Measurements from ENCODE around the gene LTB. TPM values are rescaled to one million over a fixed set of nuclear protein-coding genes. Genes with fewer than 3 reads are reported as not detected.

The LTB gene
- polyA plus RNA-seq, 4 donors, result 4.0 to 19.7 (median 8.0) TPM

DNA sequence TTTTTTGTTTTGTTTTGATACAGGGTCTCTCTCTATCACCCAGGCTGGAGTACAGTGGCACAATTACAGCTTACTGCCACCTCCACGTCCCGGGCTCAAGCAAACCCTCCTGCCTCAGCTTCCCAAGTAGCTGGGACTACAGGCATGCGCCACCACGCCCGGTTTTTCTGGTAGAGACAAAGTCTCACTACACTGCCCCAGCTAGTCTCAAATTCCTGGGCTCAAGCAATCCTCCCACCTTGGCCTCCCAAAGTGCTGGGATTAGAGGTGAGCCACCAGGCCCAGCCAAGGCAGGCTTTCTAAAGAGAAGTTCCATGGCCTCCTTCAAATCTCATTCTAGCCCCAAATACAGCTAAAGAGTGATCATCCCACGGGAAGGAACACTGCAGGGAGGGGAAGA lies 48.2 kb downstream of the LTB start:
- Histone ChIP-seq H3K9me3 (ENCODE audit: control insufficient read depth in 2 of 2, insufficient read depth in 1 of 2, low read depth in 1 of 2, low read length in 1 of 2) (no peaks in the 10 kb centered on the region), H3K27ac (ENCODE audit: low read depth in 1 of 3, low read length in 2 of 3) (no peak overlapping the region), H3K36me3 (ENCODE audit: control insufficient read depth in 3 of 3, insufficient read depth in 2 of 3, low read depth in 1 of 3, low read length in 3 of 3) (peaks cover 49 to 73% (median 54%) of the 10 kb centered on the region in 3 donors), H3K27me3 (ENCODE audit: control insufficient read depth in 3 of 3, insufficient read depth in 3 of 3, low read length in 3 of 3) (no peaks in the 10 kb centered on the region), H3K4me1 (ENCODE audit: control insufficient read depth in 3 of 3, insufficient read depth in 2 of 3, low read depth in 1 of 3, low read length in 2 of 3) (peaks cover 0 to 9% (median 0%) of the 10 kb centered on the region in 3 donors), H3K4me3 (ENCODE audit: low read depth in 1 of 3, low read length in 3 of 3) (no peak overlapping the region)
- WGBS, 3 donors, result 88 to 94% (median 92%) methylated on average over 6 of the region's 6 CpGs
- no peak for FAIRE-seq
- DNase-seq, result no peak

DNA sequence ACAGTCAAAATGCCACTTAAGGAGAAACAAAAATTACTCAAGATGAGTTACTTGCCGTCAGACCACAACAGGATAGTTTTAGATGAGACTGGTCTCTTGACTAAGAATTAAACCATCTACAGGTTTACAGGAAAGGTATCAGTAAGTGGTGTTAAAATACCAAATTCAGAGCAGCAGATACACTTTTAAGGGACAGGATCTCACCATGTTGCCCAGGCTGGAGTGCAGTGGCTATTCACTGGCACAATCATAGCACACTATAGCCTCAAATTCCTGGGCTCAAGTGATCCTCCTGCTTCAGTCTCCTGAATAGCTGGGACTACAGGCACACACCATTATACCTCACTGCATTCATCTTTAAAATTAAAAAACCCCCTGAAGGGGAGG lies 48.8 kb downstream of the LTB start:
- H3K27ac ChIP-seq (ENCODE audit: low read depth in 1 of 3, low read length in 2 of 3), result no peak overlapping the region
- no peak overlapping the region for H3K4me3 ChIP-seq (ENCODE audit: low read depth in 1 of 3, low read length in 3 of 3)
- peaks cover 49 to 72% (median 51%) of the 10 kb centered on the region in 3 donors for H3K36me3 ChIP-seq (ENCODE audit: control insufficient read depth in 3 of 3, insufficient read depth in 2 of 3, low read depth in 1 of 3, low read length in 3 of 3)
- WGBS, 3 donors, result 67 to 74% (median 69%) methylated on average over 1 of the region's 1 CpG
- H3K27me3 ChIP-seq (ENCODE audit: control insufficient read depth in 3 of 3, insufficient read depth in 3 of 3, low read length in 3 of 3), result no peaks in the 10 kb centered on the region
- peaks cover 0 to 7% (median 0%) of the 10 kb centered on the region in 3 donors for H3K4me1 ChIP-seq (ENCODE audit: control insufficient read depth in 3 of 3, insufficient read depth in 2 of 3, low read depth in 1 of 3, low read length in 2 of 3)
- no peak for DNase-seq
- no peak for FAIRE-seq
- no peaks in the 10 kb centered on the region for H3K9me3 ChIP-seq (ENCODE audit: control insufficient read depth in 2 of 2, insufficient read depth in 1 of 2, low read depth in 1 of 2, low read length in 1 of 2)

GRCh38 chr6:31532644-31533454 lies 49.4 kb downstream of the LTB start:
- no peaks in the 10 kb centered on the region for H3K9me3 ChIP-seq (ENCODE audit: control insufficient read depth in 2 of 2, insufficient read depth in 1 of 2, low read depth in 1 of 2, low read length in 1 of 2)
- H3K4me3 ChIP-seq (ENCODE audit: low read depth in 1 of 3, low read length in 3 of 3), result no peak overlapping the region
- peaks cover 49 to 68% (median 50%) of the 10 kb centered on the region in 3 donors for H3K36me3 ChIP-seq (ENCODE audit: control insufficient read depth in 3 of 3, insufficient read depth in 2 of 3, low read depth in 1 of 3, low read length in 3 of 3)
- no peak overlapping the region for H3K27ac ChIP-seq (ENCODE audit: low read depth in 1 of 3, low read length in 2 of 3)
- FAIRE-seq (no peak), DNase-seq (no peak)
- WGBS, 3 donors, result 59 to 62% (median 62%) methylated on average over 9 of the region's 9 CpGs
- peaks cover 0 to 7% (median 0%) of the 10 kb centered on the region in 3 donors for H3K4me1 ChIP-seq (ENCODE audit: control insufficient read depth in 3 of 3, insufficient read depth in 2 of 3, low read depth in 1 of 3, low read length in 2 of 3)
- no peaks in the 10 kb centered on the region for H3K27me3 ChIP-seq (ENCODE audit: control insufficient read depth in 3 of 3, insufficient read depth in 3 of 3, low read length in 3 of 3)

DNA sequence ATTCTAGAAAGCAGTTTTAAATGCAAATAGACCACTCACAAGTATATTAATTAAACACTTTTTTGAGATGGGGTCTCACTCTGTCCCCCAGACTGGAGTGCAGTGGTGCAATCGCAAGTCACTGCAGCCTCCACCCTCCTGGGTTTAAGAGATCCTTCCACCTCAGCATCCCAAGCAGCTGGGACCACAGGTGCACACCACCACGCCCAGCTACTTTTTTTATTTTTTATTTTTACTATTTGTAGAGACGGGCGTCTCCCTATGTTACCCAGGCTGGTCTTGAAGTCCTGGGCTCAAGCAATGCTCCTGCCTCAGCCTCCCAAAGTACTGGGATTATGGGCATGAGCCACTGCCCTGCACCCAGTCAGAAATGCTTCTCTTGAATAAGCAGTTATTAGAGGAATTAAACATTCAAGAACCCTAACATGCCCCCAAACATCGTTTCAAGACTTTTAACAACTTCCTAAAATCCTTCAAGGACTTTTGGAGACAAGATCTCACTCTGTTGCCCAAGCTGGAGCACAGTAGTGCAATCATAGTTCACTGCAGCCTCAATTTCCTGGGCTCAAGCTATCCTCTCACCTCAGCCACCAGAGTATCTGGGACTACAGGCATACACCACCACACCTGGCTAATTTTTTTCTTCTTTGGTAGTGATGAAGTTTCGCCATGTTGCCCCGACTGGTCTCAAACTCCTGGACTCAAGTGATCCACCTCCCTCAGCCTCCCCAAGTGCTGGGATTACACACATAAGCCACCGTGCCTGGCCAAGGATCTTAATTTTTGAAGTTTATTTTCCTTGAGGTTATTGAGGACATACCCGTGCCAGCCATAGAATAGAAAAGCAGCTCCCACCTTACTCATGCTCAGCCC lies 50.2 kb downstream of the LTB start:
- no peak for FAIRE-seq
- WGBS, 3 donors, result 60 to 66% (median 62%) methylated on average over 9 of the region's 9 CpGs
- Histone ChIP-seq H3K4me1 (ENCODE audit: control insufficient read depth in 3 of 3, insufficient read depth in 2 of 3, low read depth in 1 of 3, low read length in 2 of 3) (peaks cover 0 to 7% (median 0%) of the 10 kb centered on the region in 3 donors), H3K27ac (ENCODE audit: low read depth in 1 of 3, low read length in 2 of 3) (no peak overlapping the region), H3K36me3 (ENCODE audit: control insufficient read depth in 3 of 3, insufficient read depth in 2 of 3, low read depth in 1 of 3, low read length in 3 of 3) (peaks cover 49 to 62% (median 50%) of the 10 kb centered on the region in 3 donors), H3K27me3 (ENCODE audit: control insufficient read depth in 3 of 3, insufficient read depth in 3 of 3, low read length in 3 of 3) (no peaks in the 10 kb centered on the region), H3K9me3 (ENCODE audit: control insufficient read depth in 2 of 2, insufficient read depth in 1 of 2, low read depth in 1 of 2, low read length in 1 of 2) (no peaks in the 10 kb centered on the region), H3K4me3 (ENCODE audit: low read depth in 1 of 3, low read length in 3 of 3) (no peak overlapping the region)
- no peak for DNase-seq

DNA sequence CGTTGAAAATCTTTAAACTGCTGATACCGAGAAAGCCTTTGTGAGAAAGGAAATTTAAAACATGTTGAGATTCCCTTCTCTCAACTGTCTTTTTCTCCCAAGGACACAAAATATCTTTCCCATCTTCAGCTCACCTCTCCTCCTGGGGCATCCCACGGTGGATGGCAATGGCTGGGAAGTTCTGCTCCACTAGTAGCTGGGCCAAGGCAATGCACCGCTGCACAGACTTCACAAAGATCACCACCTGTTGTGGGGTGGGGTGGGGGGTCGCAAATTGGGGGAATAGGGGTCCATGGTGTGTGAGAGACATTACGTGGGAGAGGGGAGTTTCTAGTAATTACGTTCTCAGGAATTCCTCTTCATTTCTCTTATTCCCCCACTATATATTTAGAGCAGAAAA lies 51.1 kb downstream of the LTB start:
- FAIRE-seq, result no peak
- Histone ChIP-seq H3K4me1 (ENCODE audit: control insufficient read depth in 3 of 3, insufficient read depth in 2 of 3, low read depth in 1 of 3, low read length in 2 of 3) (peaks cover 0 to 7% (median 0%) of the 10 kb centered on the region in 3 donors), H3K9me3 (ENCODE audit: control insufficient read depth in 2 of 2, insufficient read depth in 1 of 2, low read depth in 1 of 2, low read length in 1 of 2) (no peaks in the 10 kb centered on the region), H3K27ac (ENCODE audit: low read depth in 1 of 3, low read length in 2 of 3) (no peak overlapping the region), H3K36me3 (ENCODE audit: control insufficient read depth in 3 of 3, insufficient read depth in 2 of 3, low read depth in 1 of 3, low read length in 3 of 3) (peaks cover 42 to 53% (median 43%) of the 10 kb centered on the region in 3 donors), H3K4me3 (ENCODE audit: low read depth in 1 of 3, low read length in 3 of 3) (no peak overlapping the region), H3K27me3 (ENCODE audit: control insufficient read depth in 3 of 3, insufficient read depth in 3 of 3, low read length in 3 of 3) (no peaks in the 10 kb centered on the region)
- DNase-seq, result no peak
- WGBS, 3 donors, result 88 to 95% (median 92%) methylated on average over 7 of the region's 7 CpGs

GRCh38 chr6:31530659-31531058 lies 51.6 kb downstream of the LTB start:
- H3K4me3 ChIP-seq (ENCODE audit: low read depth in 1 of 3, low read length in 3 of 3), result no peak overlapping the region

More at GRCh38 chr6:31530659-31531058, 51.6 kb downstream of the LTB start:
- WGBS, 3 donors, result 60 to 82% (median 68%) methylated on average over 5 to 6 of the region's 6 CpGs
- Histone ChIP-seq H3K27me3 (ENCODE audit: control insufficient read depth in 3 of 3, insufficient read depth in 3 of 3, low read length in 3 of 3) (no peaks in the 10 kb centered on the region), H3K9me3 (ENCODE audit: control insufficient read depth in 2 of 2, insufficient read depth in 1 of 2, low read depth in 1 of 2, low read length in 1 of 2) (no peaks in the 10 kb centered on the region), H3K36me3 (ENCODE audit: control insufficient read depth in 3 of 3, insufficient read depth in 2 of 3, low read depth in 1 of 3, low read length in 3 of 3) (peaks cover 37 to 53% (median 42%) of the 10 kb centered on the region in 3 donors), H3K4me1 (ENCODE audit: control insufficient read depth in 3 of 3, insufficient read depth in 2 of 3, low read depth in 1 of 3, low read length in 2 of 3) (peaks cover 0 to 7% (median 2%) of the 10 kb centered on the region in 3 donors), H3K27ac (ENCODE audit: low read depth in 1 of 3, low read length in 2 of 3) (no peak overlapping the region)
- DNase-seq, result no peak
- no peak for FAIRE-seq

Other genes with a start within 250 kb of the LTB start
- gene HLA-B, start 225.2 kb downstream of the LTB start, polyA plus RNA-seq, result 1,000 to 10,000 TPM in 2 of 4 donors, 100 to 1,000 TPM in 2; 282 to 2,421 (median 1,159) TPM
- 10 to 100 TPM in 3 of 4 donors, 1 to 10 TPM in 1; 3.1 to 28.6 (median 19.3) TPM for gene MICA, start 178.8 kb downstream of the LTB start, polyA plus RNA-seq
- 1 to 10 TPM in 3 of 4 donors, under 1 TPM in 1; 0.69 to 6.1 (median 2.0) TPM for gene MICB, start 84.3 kb downstream of the LTB start, polyA plus RNA-seq
- not detected for gene MCCD1, start 53.5 kb downstream of the LTB start, polyA plus RNA-seq
- 100 to 1,000 TPM; 307 to 440 (median 358) TPM for gene DDX39B, start 40.4 kb downstream of the LTB start, polyA plus RNA-seq
- 1 to 10 TPM in 3 of 4 donors, under 1 TPM in 1; 0.81 to 6.3 (median 1.9) TPM for gene ATP6V1G2, start 35.8 kb downstream of the LTB start, polyA plus RNA-seq
- gene NFKBIL1, start 34.8 kb downstream of the LTB start, polyA plus RNA-seq, result 10 to 100 TPM; 26.2 to 47.3 (median 31.8) TPM
- gene LTA, start 10.1 kb downstream of the LTB start, polyA plus RNA-seq, result 1 to 10 TPM in 1 of 4 donors, under 1 TPM in 1, not detected in 2; 0.24 to 1.0 TPM
- gene TNF, start 6.9 kb downstream of the LTB start, polyA plus RNA-seq, result under 1 TPM in 3 of 4 donors, not detected in 1; 0.18 to 0.59 (median 0.45) TPM
- gene LST1, start 3.9 kb upstream of the LTB start, polyA plus RNA-seq, result 10 to 100 TPM in 2 of 4 donors, 1 to 10 TPM in 2; 3.1 to 37.0 (median 14.5) TPM
- gene NCR3, start 10.6 kb upstream of the LTB start, polyA plus RNA-seq, result 1 to 10 TPM in 1 of 4 donors, under 1 TPM in 1, not detected in 2; 0.33 to 1.4 TPM
- 100 to 1,000 TPM in 1 of 4 donors, 10 to 100 TPM in 2, 1 to 10 TPM in 1; 5.6 to 102 (median 48.9) TPM for gene AIF1, start 32.8 kb upstream of the LTB start, polyA plus RNA-seq
- 100 to 1,000 TPM in 1 of 4 donors, 10 to 100 TPM in 3; 54.6 to 104 (median 74.4) TPM for gene PRRC2A, start 38.3 kb upstream of the LTB start, polyA plus RNA-seq
- gene BAG6, start 70.2 kb upstream of the LTB start, polyA plus RNA-seq, result 100 to 1,000 TPM; 193 to 381 (median 284) TPM
- 10 to 100 TPM in 1 of 4 donors, 1 to 10 TPM in 3; 7.2 to 32.8 (median 8.2) TPM for gene APOM, start 73.5 kb upstream of the LTB start, polyA plus RNA-seq
- gene C6orf47, start 78.4 kb upstream of the LTB start, polyA plus RNA-seq, result 10 to 100 TPM; 17.3 to 29.1 (median 23.2) TPM
- gene GPANK1, start 82.6 kb upstream of the LTB start, polyA plus RNA-seq, result 10 to 100 TPM; 14.8 to 30.2 (median 21.7) TPM
- 100 to 1,000 TPM; 185 to 231 (median 206) TPM for gene CSNK2B, start 83.7 kb upstream of the LTB start, polyA plus RNA-seq
- gene LY6G5B, start 87.6 kb upstream of the LTB start, polyA plus RNA-seq, result 10 to 100 TPM in 1 of 4 donors, 1 to 10 TPM in 3; 3.8 to 16.5 (median 4.2) TPM
- 1 to 10 TPM; 2.6 to 3.8 (median 3.1) TPM for gene LY6G5C, start 98.6 kb upstream of the LTB start, polyA plus RNA-seq
- 10 to 100 TPM; 34.6 to 63.8 (median 50.3) TPM for gene ABHD16A, start 120.9 kb upstream of the LTB start, polyA plus RNA-seq
- under 1 TPM in 1 of 4 donors, not detected in 3; 0.12 TPM for gene LY6G6F, start 124.4 kb upstream of the LTB start, polyA plus RNA-seq
- gene LY6G6D, start 132.9 kb upstream of the LTB start, polyA plus RNA-seq, result under 1 TPM in 1 of 4 donors, not detected in 3; 0.22 TPM
- under 1 TPM in 1 of 4 donors, not detected in 3; 0.18 TPM for gene LY6G6C, start 139.3 kb upstream of the LTB start, polyA plus RNA-seq
- under 1 TPM in 2 of 4 donors, not detected in 2; 0.13 to 0.59 TPM for gene MPIG6B, start 140.9 kb upstream of the LTB start, polyA plus RNA-seq
- 10 to 100 TPM; 64.4 to 89.7 (median 76.1) TPM for gene DDAH2, start 146.9 kb upstream of the LTB start, polyA plus RNA-seq
- 100 to 1,000 TPM; 400 to 576 (median 535) TPM for gene CLIC1, start 154.1 kb upstream of the LTB start, polyA plus RNA-seq
- 10 to 100 TPM in 2 of 4 donors, 1 to 10 TPM in 2; 1.6 to 53.1 (median 9.2) TPM for gene MSH5, start 157.6 kb upstream of the LTB start, polyA plus RNA-seq
- gene SAPCD1, start 180.2 kb upstream of the LTB start, polyA plus RNA-seq, result 10 to 100 TPM in 1 of 4 donors, 1 to 10 TPM in 3; 1.4 to 15.5 (median 4.6) TPM
- 10 to 100 TPM in 1 of 4 donors, 1 to 10 TPM in 3; 2.9 to 11.9 (median 6.4) TPM for gene VWA7, start 194.9 kb upstream of the LTB start, polyA plus RNA-seq
- 10 to 100 TPM; 19.9 to 42.4 (median 24.2) TPM for gene VARS1, start 213.3 kb upstream of the LTB start, polyA plus RNA-seq
- 10 to 100 TPM; 27.3 to 90.2 (median 39.3) TPM for gene LSM2, start 224.5 kb upstream of the LTB start, polyA plus RNA-seq
- gene HSPA1L, start 232.9 kb upstream of the LTB start, polyA plus RNA-seq, result 1 to 10 TPM in 2 of 4 donors, under 1 TPM in 2; 0.27 to 2.6 (median 1.1) TPM
- gene HSPA1A, start 233.1 kb upstream of the LTB start, polyA plus RNA-seq, result 10 to 100 TPM in 3 of 4 donors, 1 to 10 TPM in 1; 9.7 to 49.6 (median 25.7) TPM
- gene HSPA1B, start 245.3 kb upstream of the LTB start, polyA plus RNA-seq, result 100 to 1,000 TPM in 1 of 4 donors, 10 to 100 TPM in 3; 16.5 to 130 (median 35.0) TPM

Data from small intestine (tissue), 7 donors.